ENCODE data around the gene LARGE1. TPM values are rescaled to one million over a fixed set of nuclear protein-coding genes. Genes with fewer than 3 reads are reported as not detected.

LARGE1 gene
- total and polyA plus RNA-seq, 2 of the 8 experiments (the other 6 are each of a cell fraction or from before 2014, with no cell fraction given): 43.7 to 83.0 TPM

DNA sequence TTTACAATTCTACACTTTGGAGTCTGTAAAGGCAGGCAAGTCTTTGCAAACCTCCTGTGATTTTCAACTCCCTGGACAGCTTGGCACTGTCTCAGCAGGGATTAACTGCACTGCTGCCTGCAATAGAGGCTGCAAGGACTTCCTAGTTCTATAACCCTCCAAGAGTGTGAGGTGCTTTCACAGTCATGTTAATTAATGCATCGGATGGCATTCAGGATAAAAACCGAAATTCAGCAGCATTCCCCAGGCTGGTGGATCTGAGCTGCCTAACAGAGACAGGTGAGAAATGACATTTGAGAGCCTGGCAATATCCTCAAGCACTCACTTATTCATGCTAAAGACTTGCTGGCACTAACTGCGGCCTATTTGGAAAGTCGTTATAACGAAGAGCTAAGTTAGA is 85.0 kb downstream of the LARGE1 start:
- 23% methylated on average over 5 of the region's 5 CpGs; no CpG with 5 or more reads in 1 of the 2 experiments for WGBS, 2 experiments (ENCODE audit: extremely low coverage in 1 of 2, insufficient coverage in 1 of 2, insufficient read length in 1 of 2, insufficient replicate concordance in 2 of 2, low coverage in 1 of 2, low lambda C conversion rate in 2 of 2, missing lambda C conversion rate in 1 of 2)
- POLR2A ChIA-PET (ENCODE audit: partially characterized antibody): interaction anchor here (1.2 to 2.7 kb wide), 2 partner anchors 9 to 15 kb away, joined by 3 to 7 read pairs; no protein-coding TSS in a partner anchor
- peak overlapping the region; percentile 16 to 54; a peak in 3 of 4 replicates for H3K4me2 ChIP-seq (ENCODE audit: insufficient read depth in 1 of 2, low read depth in 2 of 2, low read length in 2 of 2)

More for the DNA sequence above, 85.0 kb downstream of the LARGE1 start:
- Histone ChIP-seq H2BK20ac (ENCODE audit: low read length) (no peak overlapping the region), H3K9me3 (ENCODE audit: insufficient read depth in 2 of 2, low read depth in 1 of 2, low read length in 1 of 2) (no peaks in the 10 kb centered on the region), H3K27me3 (replicated peaks in 1 of 4; ENCODE audit: control insufficient read depth in 3 of 4, extremely low read depth in 1 of 4, insufficient read depth in 3 of 4, low read length in 3 of 4) (no peaks in the 10 kb centered on the region), H3K18ac (ENCODE audit: extremely low read depth, low read length) (0 out of 2 replicates have a peak overlapping the region, but pooled peaks have one; percentile 14), H3K9ac (replicated peaks in 1 of 4; ENCODE audit: extremely low read depth in 1 of 4, low read depth in 3 of 4, low read length in 3 of 4) (no peak overlapping the region), H4K8ac (ENCODE audit: extremely low read depth, insufficient read depth, low read length) (no peak overlapping the region), H3K23ac (ENCODE audit: insufficient read length) (no peak overlapping the region), H3K79me2 (ENCODE audit: control insufficient read depth in 1 of 2, insufficient read depth in 2 of 2, low read length in 2 of 2) (peaks cover 17 to 98% of the 10 kb centered on the region in 2 experiments; a peak in 3 of 4 replicates), H2BK120ac (replicated peaks; ENCODE audit: low read depth, low read length) (no peak overlapping the region), H3K4me3 (ENCODE audit: extremely low read depth in 1 of 4, insufficient read depth in 2 of 4, low read depth in 3 of 4, low read length in 4 of 4) (no peak overlapping the region), H4K5ac (ENCODE audit: insufficient read length, low read depth, low read length) (no peak overlapping the region), H2BK5ac (ENCODE audit: low read depth, low read length) (no peak overlapping the region), H4K91ac (replicated peaks; ENCODE audit: insufficient read length, low read length) (no peak overlapping the region), H2BK15ac (ENCODE audit: low read length) (no peak overlapping the region), H3K4ac (replicated peaks; ENCODE audit: insufficient read length, low read depth, low read length) (no peak overlapping the region), H3K14ac (ENCODE audit: insufficient read length) (no peak overlapping the region), H2AFZ (ENCODE audit: low read length) (no peak overlapping the region), H2AK5ac (ENCODE audit: low read depth, low read length) (no peak overlapping the region), H3K79me1 (ENCODE audit: low read depth, low read length) (peaks cover 28% of the 10 kb centered on the region), H3K4me1 (replicated peaks in 1 of 4; ENCODE audit: control insufficient read depth in 3 of 4, insufficient read depth in 4 of 4, low read length in 3 of 4) (peaks cover 10 to 44% (median 36%) of the 10 kb centered on the region in 4 experiments), H3K27ac (ENCODE audit: low read depth, low read length) (no peak overlapping the region), H4K20me1 (replicated peaks in 1 of 2; ENCODE audit: control insufficient read depth in 1 of 2, insufficient read depth in 2 of 2, low read length in 2 of 2) (peaks cover 6 to 9% of the 10 kb centered on the region in 2 experiments), H3K36me3 (ENCODE audit: control insufficient read depth in 2 of 4, insufficient read depth in 4 of 4, low read length in 3 of 4) (no peaks in the 10 kb centered on the region), H2BK12ac (ENCODE audit: low read depth, low read length) (no peak overlapping the region), H3K23me2 (ENCODE audit: low read depth, low read length) (no peaks in the 10 kb centered on the region; the same call in 1 of the 2 replicates), H3K56ac (replicated peaks; ENCODE audit: insufficient read length, low read depth, low read length) (no peak overlapping the region)
- TF ChIP-seq SIN3A (conservative IDR thresholded peaks at IDR 0.05 in 1 of 2, IDR thresholded peaks at IDR 0.05 in 1 of 2; ENCODE audit: low read depth in 1 of 2, low read length in 2 of 2): 0 out of 4 replicates have a peak, but pooled peaks of 1 of the 2 experiments have one; percentile 29
- no peak for TF ChIP-seq KDM1A (IDR thresholded peaks at IDR 0.05; ENCODE audit: borderline replicate concordance, low read length)
- CTCF ChIA-PET (ENCODE audit: partially characterized antibody): interaction anchor here (0.7 to 1.7 kb wide), 4 partner anchors 16 to 548 kb away, joined by 3 to 5 read pairs (median 3); no protein-coding TSS in a partner anchor
- FAIRE-seq (peak; percentile 58), DNase-seq (ENCODE audit: low read depth in 1 of 2, low spot score in 2 of 2) (no peak)
